BE2C (cell line): ENCODE measurements around the gene ZNF879. TPM values are rescaled to one million over a fixed set of nuclear protein-coding genes. Genes with fewer than 3 reads are reported as not detected.

Source experiments
- DNase-seq: peaks from one replicate; pipeline ENCODE4 v3.0.0-alpha.2; 2020
- H3K27me3 ChIP-seq: fragments of 250-450 bp; sonication (Bioruptor Pico); 2 replicates; pipeline ENCODE4 v1.5.1; 2020; ENCODE audit warnings: mild to moderate bottlenecking
- H3K36me3 ChIP-seq: fragments of 250-450 bp; sonication (Bioruptor Pico); 2 replicates; pipeline ENCODE4 v1.5.1; 2020; ENCODE audit warnings: mild to moderate bottlenecking
- H3K4me1 ChIP-seq: fragments of 250-450 bp; sonication (Bioruptor Pico); 2 replicates; pipeline ENCODE4 v1.5.1; 2020
- H3K4me3 ChIP-seq: 2 replicates; pipeline ENCODE4 v1.5.1; 2011; ENCODE audit warnings: low read depth, low read length
- H3K9me3 ChIP-seq: fragments of 250-450 bp; sonication (Bioruptor Pico); 2 replicates; pipeline ENCODE4 v1.5.1; 2020
- polyA plus RNA-seq: library from polyadenylated mRNA; unstranded; fragments of >200 nt; gene quantifications from one replicate; pipeline ENCODE4 v1.2.1, GENCODE V29; 2012; ENCODE audit warnings: low read depth, missing spikeins; ENCODE audit not compliant: insufficient read length, insufficient read depth
- TF ChIP-seq, protein P1 (sequence below): IDR thresholded peaks from 2 replicates; pipeline ENCODE4 v1.5.1; 2012; ENCODE audit warnings: mild to moderate bottlenecking, low read depth, low read length

Gene ZNF879
- 5.9 TPM for polyA plus RNA-seq

GRCh38 chr5:179023528-179024189 is at the start of gene ZNF879:
TSS of gene ZNF879 (plus strand) at chr5:179023804. CDS start at chr5:179025005, 1,201 bp downstream.
- H3K4me1 ChIP-seq = no peaks in the 10 kb centered on the region
- no peaks in the 10 kb centered on the region for H3K27me3 ChIP-seq
- H3K9me3 ChIP-seq = no peaks in the 10 kb centered on the region
- peak within 1 kb of the TSS; percentile 74 for H3K4me3 ChIP-seq
- no peaks in the 10 kb centered on the region; the same call in 1 of the 2 replicates for H3K36me3 ChIP-seq
- TF ChIP-seq, protein P1, sequence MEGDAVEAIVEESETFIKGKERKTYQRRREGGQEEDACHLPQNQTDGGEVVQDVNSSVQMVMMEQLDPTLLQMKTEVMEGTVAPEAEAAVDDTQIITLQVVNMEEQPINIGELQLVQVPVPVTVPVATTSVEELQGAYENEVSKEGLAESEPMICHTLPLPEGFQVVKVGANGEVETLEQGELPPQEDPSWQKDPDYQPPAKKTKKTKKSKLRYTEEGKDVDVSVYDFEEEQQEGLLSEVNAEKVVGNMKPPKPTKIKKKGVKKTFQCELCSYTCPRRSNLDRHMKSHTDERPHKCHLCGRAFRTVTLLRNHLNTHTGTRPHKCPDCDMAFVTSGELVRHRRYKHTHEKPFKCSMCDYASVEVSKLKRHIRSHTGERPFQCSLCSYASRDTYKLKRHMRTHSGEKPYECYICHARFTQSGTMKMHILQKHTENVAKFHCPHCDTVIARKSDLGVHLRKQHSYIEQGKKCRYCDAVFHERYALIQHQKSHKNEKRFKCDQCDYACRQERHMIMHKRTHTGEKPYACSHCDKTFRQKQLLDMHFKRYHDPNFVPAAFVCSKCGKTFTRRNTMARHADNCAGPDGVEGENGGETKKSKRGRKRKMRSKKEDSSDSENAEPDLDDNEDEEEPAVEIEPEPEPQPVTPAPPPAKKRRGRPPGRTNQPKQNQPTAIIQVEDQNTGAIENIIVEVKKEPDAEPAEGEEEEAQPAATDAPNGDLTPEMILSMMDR = no peak
- DNase-seq = peak; percentile 95

DNA sequence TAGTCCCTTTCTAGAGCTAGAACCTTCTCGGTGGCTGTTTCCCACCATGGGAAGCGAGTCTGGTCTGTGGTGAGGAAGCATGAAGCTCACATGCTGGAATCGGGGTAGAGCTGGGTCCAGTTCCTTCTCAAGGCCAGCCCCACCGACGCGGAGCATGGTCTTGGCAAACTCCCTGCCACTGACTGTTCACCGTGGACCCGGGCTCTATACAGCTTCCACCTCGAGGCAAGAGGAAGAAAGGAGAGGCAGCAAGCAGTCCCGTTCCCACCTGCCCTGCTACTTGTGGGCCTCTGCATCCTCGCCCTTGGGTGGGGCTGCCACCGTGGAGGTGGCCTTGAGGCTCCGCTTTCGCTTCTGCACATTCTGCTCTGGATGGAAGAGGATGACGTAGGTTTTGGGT is 42.2 kb upstream of the ZNF879 start:
- no peaks in the 10 kb centered on the region for H3K36me3 ChIP-seq
- H3K4me3 ChIP-seq = no peak overlapping the region
- no peak for DNase-seq
- no peaks in the 10 kb centered on the region for H3K27me3 ChIP-seq
- TF ChIP-seq, protein P1 = no peak
- H3K9me3 ChIP-seq = peaks cover 3% of the 10 kb centered on the region; the same call in 1 of the 2 replicates
- no peaks in the 10 kb centered on the region for H3K4me1 ChIP-seq

- DNase-seq = no peak
- no peaks in the 10 kb centered on the region for H3K27me3 ChIP-seq
- no peak overlapping the region for H3K4me3 ChIP-seq
- H3K4me1 ChIP-seq = no peaks in the 10 kb centered on the region
- H3K9me3 ChIP-seq = peaks cover 4% of the 10 kb centered on the region; the same call in 1 of the 2 replicates
- H3K36me3 ChIP-seq = no peaks in the 10 kb centered on the region
- TF ChIP-seq, protein P1 = no peak
Observed at GRCh38 chr5:178982941-178983340, 40.7 kb upstream of the ZNF879 start.

DNA sequence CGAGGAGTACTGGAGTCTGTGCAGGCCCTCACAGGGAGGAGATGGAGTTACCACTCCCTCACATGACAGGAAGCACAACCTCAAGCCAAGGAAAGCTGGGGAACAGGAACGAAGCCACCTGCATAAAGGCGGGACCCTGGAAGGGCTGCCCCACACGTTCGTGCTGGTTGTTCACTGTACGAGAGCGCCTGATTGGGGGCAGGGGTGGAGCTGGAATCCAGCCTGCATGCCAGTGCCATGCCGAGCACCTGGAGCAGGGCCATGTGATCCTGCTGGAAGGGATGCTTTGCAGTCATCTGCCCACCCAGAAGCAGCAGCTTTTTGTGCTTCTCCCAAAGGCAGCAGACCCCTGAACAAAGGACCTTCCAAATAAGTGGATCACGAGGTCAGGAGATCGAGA is 39.9 kb upstream of the ZNF879 start:
- Histone ChIP-seq H3K4me1 (no peaks in the 10 kb centered on the region), H3K36me3 (no peaks in the 10 kb centered on the region), H3K9me3 (peaks cover 4% of the 10 kb centered on the region; the same call in 1 of the 2 replicates), H3K4me3 (no peak overlapping the region), H3K27me3 (no peaks in the 10 kb centered on the region)
- TF ChIP-seq, protein P1 = no peak
- DNase-seq = no peak

- Histone ChIP-seq H3K36me3 (no peaks in the 10 kb centered on the region), H3K9me3 (peaks cover 4% of the 10 kb centered on the region; the same call in 1 of the 2 replicates), H3K27me3 (no peaks in the 10 kb centered on the region), H3K4me1 (no peaks in the 10 kb centered on the region), H3K4me3 (no peak overlapping the region)
- no peak for DNase-seq
- TF ChIP-seq, protein P1 = no peak
Observed at GRCh38 chr5:178984145-178985072, 39.2 kb upstream of the ZNF879 start.
